Kidney (tissue), 14 donors: Measurements from ENCODE around the gene GPR15LG. TPM values are rescaled to one million over a fixed set of nuclear protein-coding genes. Genes with fewer than 3 reads are reported as not detected.

ENCODE experiments used
- DNase-seq, 5 donors: peaks; one replicate each; pipeline ENCODE4 v3.0.0-alpha.2; 2013 to 2020
- FAIRE-seq: peaks from 2 replicates; lab custom pipeline; 2012; peaks lifted over from hg19 to GRCh38; lab: Jason Lieb, UNC
- H3K27ac ChIP-seq, 2 donors: one replicate each; pipeline ENCODE4 v1.7.0; 2013; ENCODE audit warnings: low read depth in 2 of 2, low read length in 2 of 2, inconsistent platforms in 1 of 2
- H3K27me3 ChIP-seq: one replicate; pipeline ENCODE4 v1.7.1; 2013; ENCODE audit warnings: low read length, inconsistent platforms; ENCODE audit not compliant: control insufficient read depth, insufficient read depth
- H3K36me3 ChIP-seq, 3 donors: one replicate each; pipeline versions ENCODE4 v1.7.0 to v1.7.1; 2013; ENCODE audit warnings: low read length in 3 of 3, control low read depth in 1 of 3, inconsistent platforms in 1 of 3; ENCODE audit not compliant: insufficient read depth in 3 of 3, control insufficient read depth in 2 of 3
- H3K4me1 ChIP-seq, 3 donors: one replicate each; pipeline versions ENCODE4 v1.7.0 to v1.7.1; 2013; ENCODE audit warnings: low read length in 3 of 3, inconsistent platforms in 1 of 3, low read depth in 1 of 3; ENCODE audit not compliant: control insufficient read depth in 2 of 3, insufficient read depth in 2 of 3
- H3K4me3 ChIP-seq, 3 donors: one replicate each; pipeline versions ENCODE4 v1.7.0 to v1.8.1; 2013; ENCODE audit warnings: low read length in 3 of 3, control low read depth in 1 of 3, inconsistent platforms in 1 of 3
- H3K9ac ChIP-seq, 3 donors: one replicate each; pipeline versions ENCODE4 v1.7.0 to v1.7.1; 2013; ENCODE audit warnings: low read length in 3 of 3, control low read depth in 1 of 3, inconsistent platforms in 1 of 3
- H3K9me3 ChIP-seq, 3 donors: one replicate each; pipeline versions ENCODE4 v1.7.0 to v1.7.1; 2013; ENCODE audit warnings: low read length in 3 of 3, control low read depth in 1 of 3, inconsistent platforms in 1 of 3; ENCODE audit not compliant: control insufficient read depth in 2 of 3, insufficient read depth in 1 of 3
- CTCF ChIP-seq: IDR thresholded peaks from 3 replicates; pipeline ENCODE4 v1.5.1; 2012; ENCODE audit warnings: mild to moderate bottlenecking, moderate library complexity, borderline replicate concordance; ENCODE audit not compliant: insufficient read depth; ENCODE audit errors: extremely low read depth
- intact Hi-C: fragments of 100-400 bp; cut with DNase I; formaldehyde crosslinking; loops from one replicate; pipeline ENCODE4 v1.11.1; 2022
- polyA plus RNA-seq: library from polyadenylated mRNA; stranded (reverse); fragments of 350-450 nt; fragmentation: Illumina TruSeq; extraction: RNeasy Lipid Tissue Mini Kit (QIAGEN cat#74804); gene quantifications from one replicate; pipeline ENCODE4 v1.2.3, GENCODE V29; 2014; ENCODE audit warnings: low read depth, low replicate concordance; ENCODE audit not compliant: insufficient read depth
- total RNA-seq: library from RNA; stranded (reverse); fragmentation: NEBNext Ultra II Directional; extraction: Animal tissue kit (Norgen Biotek cat#: 25700); gene quantifications from one replicate; pipeline ENCODE4 v1.2.1, GENCODE V29; 2021
- donor health status: control.
- donor health status: control.
- donor health status: control.
- donor health status: control.
- donor health status: control.
- donor health status: DM: yes; HTN: yes; CAD: no.
- donor health status: Normal renal cell carcinoma (clear cell type).

Gene GPR15LG
- total and polyA plus RNA-seq, 2 donors from 2014 or later, result 0.44 TPM; not detected in 1

DNA sequence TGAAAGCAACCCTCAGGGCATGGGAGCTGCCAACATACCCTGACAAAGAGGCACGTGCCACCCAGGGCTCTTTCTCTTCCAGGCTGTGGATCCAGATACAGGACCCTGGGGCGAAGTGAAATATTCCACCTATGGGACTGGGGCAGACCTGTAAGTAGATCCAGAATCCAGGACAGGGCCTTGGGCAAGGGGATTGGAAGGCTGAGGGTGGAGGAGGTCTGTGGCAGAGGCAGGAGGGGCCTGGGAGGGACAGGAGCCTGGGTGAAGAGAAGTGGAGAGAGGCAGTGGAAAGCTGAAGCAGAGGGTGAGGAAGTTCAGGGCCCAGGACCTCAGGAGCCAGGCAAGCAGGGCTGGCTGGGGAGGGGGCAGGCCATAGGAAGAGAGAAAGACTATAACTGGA lies 38.0 kb downstream of the GPR15LG start:
- intact Hi-C loops, result no loop called here
- TF ChIP-seq CTCF, result no peak

GRCh38 chr10:84212014-84212413 lies 38.4 kb downstream of the GPR15LG start:
- FAIRE-seq (no peak), DNase-seq (no peak)
- no peaks in the 10 kb centered on the region for H3K4me1 ChIP-seq
- H3K27ac ChIP-seq, result no peak overlapping the region
- no peak overlapping the region for H3K4me3 ChIP-seq
- no peak for TF ChIP-seq CTCF
- intact Hi-C loops, result no loop called here
- no peaks in the 10 kb centered on the region for H3K36me3 ChIP-seq
- H3K9ac ChIP-seq, result no peak overlapping the region
- no peaks in the 10 kb centered on the region for H3K9me3 ChIP-seq
- H3K27me3 ChIP-seq, result no peaks in the 10 kb centered on the region

More for the DNA sequence above, 38.0 kb downstream of the GPR15LG start:
- H3K4me1 ChIP-seq, result no peaks in the 10 kb centered on the region
- no peak overlapping the region for H3K4me3 ChIP-seq
- no peaks in the 10 kb centered on the region for H3K27me3 ChIP-seq
- no peak for FAIRE-seq
- H3K9ac ChIP-seq, result no peak overlapping the region
- H3K9me3 ChIP-seq, result no peaks in the 10 kb centered on the region
- no peak overlapping the region for H3K27ac ChIP-seq
- DNase-seq, result no peak
- no peaks in the 10 kb centered on the region for H3K36me3 ChIP-seq

GRCh38 chr10:84213076-84213475 lies 39.5 kb downstream of the GPR15LG start:
- no peak for TF ChIP-seq CTCF
- no peak for DNase-seq
- no peak for FAIRE-seq
- Histone ChIP-seq H3K4me1 (no peaks in the 10 kb centered on the region), H3K27ac (no peak overlapping the region), H3K4me3 (no peak overlapping the region), H3K9ac (no peak overlapping the region), H3K27me3 (no peaks in the 10 kb centered on the region), H3K36me3 (no peaks in the 10 kb centered on the region), H3K9me3 (no peaks in the 10 kb centered on the region)
- intact Hi-C loops, result no loop called here

DNA sequence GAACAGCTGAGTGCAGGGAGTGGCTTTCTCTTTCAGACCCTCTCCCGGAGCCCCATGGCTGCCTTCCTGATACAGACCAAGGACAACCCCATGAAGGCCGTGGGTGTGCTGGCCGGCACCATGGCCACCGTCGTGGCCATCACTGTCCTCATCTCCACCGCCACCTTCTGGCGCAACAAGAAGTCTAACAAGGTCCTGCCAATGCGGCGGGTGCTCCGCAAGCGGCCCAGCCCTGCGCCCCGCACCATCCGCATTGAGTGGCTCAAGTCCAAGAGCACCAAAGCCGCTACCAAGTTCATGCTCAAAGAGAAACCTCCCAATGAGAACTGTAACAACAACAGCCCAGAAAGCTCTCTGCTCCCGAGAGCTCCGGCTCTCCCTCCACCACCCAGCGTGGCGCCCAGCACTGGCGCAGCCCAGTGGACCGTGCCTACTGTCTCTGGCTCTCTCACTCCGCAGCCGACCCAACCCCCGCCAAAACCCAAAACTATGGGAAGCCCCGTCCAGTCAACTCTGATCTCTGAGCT lies 40.5 kb downstream of the GPR15LG start:
- no peak for FAIRE-seq
- Histone ChIP-seq H3K4me3 (no peak overlapping the region), H3K27ac (no peak overlapping the region), H3K4me1 (no peaks in the 10 kb centered on the region), H3K9ac (no peak overlapping the region), H3K9me3 (no peaks in the 10 kb centered on the region), H3K36me3 (no peaks in the 10 kb centered on the region), H3K27me3 (no peaks in the 10 kb centered on the region)
- no peak for DNase-seq
- no peak for TF ChIP-seq CTCF
- intact Hi-C loops, result no loop called here
